ENCODE results near the gene HGS. TPM values are rescaled to one million over a fixed set of nuclear protein-coding genes. Genes with fewer than 3 reads are reported as not detected.

The HGS gene
- polyA plus RNA-seq, 4 donors: 88.9 to 110 (median 96.0) TPM

GRCh38 chr17:81715872-81716673, 32.3 kb downstream of the HGS start:
- no peak for DNase-seq (ENCODE audit: low read depth in 4 of 4, low spot score in 3 of 4)

DNA sequence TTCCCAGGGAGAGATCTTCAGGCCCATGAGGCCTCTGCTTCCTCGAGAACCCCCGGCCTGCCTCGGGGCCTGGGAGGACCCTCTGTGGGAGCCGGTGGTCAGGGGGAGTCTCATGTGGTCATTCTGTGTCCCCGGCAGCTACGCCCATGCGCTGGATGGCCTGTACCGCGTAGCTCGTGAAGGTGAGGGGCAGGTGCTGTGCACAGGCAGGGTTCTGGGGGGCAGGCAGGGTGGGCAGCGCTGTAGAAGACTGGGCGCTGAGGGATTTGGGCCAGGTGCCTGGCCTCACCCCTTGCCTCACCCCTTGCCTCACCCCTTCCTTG, 32.8 kb downstream of the HGS start:
- no peak for DNase-seq (ENCODE audit: low read depth in 4 of 4, low spot score in 3 of 4)

DNA sequence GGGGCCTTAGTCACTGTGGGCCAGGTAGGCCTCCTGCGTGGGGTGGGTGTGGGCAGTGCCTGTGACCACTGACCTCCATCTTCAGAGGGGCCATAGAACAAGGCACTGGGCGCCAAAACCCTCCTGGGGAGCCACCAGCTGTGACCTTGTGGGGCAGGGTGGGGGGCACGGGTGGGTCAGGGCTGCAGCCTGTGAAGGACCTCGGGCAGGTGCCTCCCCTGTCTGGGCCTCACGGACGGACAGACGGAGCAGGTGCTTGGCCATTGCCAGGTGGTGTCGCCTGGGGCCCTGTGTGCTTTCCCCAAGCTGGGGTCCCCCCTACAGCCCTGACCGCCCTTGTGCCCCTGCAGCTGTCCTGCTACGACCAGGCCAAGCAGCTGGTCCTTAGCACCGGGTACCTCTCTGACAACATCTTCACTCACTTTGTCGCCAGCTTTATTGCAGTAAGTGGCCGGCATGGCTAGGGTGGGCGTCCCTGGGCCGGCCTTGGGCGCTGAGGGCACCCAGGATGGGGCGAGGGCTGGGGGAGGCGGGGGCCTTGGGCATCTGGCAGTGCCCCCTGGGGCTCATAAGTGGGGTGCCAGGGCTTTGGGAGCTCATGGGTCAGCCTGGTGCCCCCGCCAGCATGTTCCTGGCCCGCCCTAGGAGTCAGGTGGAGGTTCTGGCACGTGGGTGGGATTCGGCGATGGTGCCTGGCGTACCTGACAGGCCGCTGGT, 33.4 kb downstream of the HGS start:
- DNase-seq (ENCODE audit: low read depth in 4 of 4, low spot score in 3 of 4): no peak

DNA sequence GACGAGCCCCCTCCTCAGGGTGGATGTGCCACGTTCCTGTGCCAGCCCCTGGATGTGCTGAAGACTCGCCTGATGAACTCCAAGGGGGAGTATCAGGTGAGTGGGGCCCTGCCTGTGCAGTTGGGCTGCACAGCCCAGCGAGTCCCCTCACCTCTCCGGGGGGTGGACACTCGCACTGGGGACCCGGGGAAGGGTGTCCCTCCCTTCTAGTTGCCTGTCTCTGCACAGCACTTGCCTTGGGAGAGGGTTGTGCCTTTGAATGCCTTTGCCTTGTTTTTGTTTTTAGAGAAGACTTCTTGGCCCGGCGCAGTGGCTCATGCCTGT, 33.9 kb downstream of the HGS start:
- DNase-seq (ENCODE audit: low read depth in 4 of 4, low spot score in 3 of 4): no peak

- DNase-seq (ENCODE audit: low read depth in 4 of 4, low spot score in 3 of 4): no peak
These were observed 35.8 kb downstream of the HGS start for GRCh38 chr17:81719410-81720266.

DNA sequence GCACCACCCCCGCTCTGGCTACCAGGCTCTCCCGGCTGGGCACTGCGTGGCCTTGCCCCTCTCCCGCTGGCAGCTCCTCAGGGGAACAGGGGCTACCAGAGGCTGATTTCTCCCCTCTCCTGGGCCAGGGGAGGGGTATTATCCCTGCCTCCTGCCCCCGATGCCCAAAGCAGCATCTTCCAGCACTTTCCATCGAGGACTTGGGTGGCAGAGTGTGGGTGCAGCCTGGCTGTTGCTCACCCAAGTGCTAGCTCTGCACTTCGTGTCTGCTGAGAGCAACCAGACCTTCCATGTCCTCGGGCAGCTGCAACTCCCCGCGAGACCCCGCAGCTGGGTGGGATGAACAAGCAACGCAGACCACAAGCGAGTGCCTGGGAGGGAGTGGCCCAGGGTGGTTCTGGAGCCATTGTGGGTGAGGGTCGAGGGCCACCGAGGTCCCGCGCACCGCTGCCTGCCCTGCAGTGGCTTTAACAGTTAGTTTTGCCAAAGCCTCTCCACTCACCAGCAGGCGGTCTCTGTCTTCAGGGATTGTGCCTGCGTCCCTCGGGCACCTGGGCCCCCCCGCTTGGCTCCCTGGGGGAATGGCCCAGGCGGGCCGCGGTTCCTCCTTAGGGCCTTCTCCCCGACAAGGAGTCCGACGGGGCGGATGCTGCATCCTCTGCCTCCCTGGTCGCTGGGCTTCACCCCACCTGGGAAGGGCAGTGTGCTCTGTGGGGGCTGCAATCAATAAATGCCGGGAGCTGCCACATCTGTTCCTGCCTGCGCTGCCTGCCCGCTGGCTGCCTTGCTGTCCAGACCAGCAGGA, 36.7 kb downstream of the HGS start:
- DNase-seq (ENCODE audit: low read depth in 4 of 4, low spot score in 3 of 4): no peak

- DNase-seq (ENCODE audit: low read depth in 4 of 4, low spot score in 3 of 4): no peak
These were observed 38.6 kb downstream of the HGS start for GRCh38 chr17:81722184-81723120.

DNA sequence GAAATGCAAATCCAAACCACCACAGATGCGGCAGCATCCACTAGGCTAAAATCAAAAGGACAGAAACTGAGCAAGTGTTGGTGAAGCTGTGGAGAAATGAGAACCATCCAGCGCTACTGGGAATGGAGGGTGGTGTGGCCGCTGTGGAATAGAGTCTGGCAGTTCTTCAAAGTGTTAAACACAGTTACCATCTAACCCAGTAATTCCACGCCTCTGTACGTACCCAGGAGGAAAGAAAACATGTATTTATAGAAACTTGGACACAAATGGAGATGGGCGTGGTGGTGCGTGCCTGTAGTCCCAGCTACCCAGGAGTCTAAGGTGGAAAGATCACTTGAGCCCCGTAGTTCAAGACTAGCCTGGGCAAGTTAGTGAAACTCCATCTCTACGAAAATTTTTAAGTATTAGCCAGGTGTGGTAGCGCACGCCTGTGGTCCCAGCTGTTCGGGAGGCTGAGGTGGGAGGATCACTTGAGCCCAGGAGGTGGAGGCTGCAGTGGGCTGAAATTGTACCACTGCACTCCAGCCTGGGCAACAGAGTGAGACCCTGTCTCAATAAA, 39.9 kb downstream of the HGS start:
- DNase-seq (ENCODE audit: low read depth in 4 of 4, low spot score in 3 of 4): no peak

DNA sequence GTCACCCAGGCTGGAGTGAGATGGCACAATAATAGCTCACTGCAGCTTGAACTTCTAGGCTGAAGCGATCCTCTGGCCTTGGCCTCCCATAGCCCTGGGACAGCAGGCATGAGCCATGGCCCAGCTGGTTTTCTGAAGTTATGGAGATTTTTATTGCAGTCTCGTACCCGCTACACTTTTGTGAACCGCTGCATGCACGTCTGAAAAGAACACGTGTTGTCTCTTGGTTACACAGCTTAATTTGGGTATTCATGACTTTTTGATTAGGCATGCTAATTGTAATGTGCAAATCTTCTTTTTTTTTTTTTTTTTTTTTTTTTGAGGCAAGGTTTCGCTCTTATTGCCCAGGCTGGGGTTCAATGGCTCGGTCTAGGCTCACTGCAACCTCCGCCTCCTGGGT, 41.6 kb downstream of the HGS start:
- DNase-seq (ENCODE audit: low read depth in 4 of 4, low spot score in 3 of 4): no peak

DNA sequence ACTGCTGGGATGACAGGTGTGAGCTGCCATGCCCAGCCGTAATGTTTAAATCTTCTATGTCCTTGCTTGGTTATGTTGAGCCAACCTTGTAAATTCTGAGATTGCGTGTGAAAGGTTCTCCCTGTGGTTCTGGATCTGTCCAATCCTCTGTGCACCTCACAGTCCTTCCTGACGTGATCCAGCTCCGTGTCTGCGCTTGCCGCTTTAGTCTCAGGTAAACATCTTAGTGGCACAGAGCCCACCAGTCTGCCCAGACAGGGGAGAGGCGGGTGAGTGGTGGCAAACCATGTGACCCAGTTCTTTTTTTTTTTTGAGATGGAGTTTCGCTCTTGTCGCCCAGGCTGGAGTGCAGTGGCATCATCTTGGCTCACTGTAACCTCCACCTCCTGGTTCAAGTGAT, 42.2 kb downstream of the HGS start:
- DNase-seq (ENCODE audit: low read depth in 4 of 4, low spot score in 3 of 4): no peak

DNA sequence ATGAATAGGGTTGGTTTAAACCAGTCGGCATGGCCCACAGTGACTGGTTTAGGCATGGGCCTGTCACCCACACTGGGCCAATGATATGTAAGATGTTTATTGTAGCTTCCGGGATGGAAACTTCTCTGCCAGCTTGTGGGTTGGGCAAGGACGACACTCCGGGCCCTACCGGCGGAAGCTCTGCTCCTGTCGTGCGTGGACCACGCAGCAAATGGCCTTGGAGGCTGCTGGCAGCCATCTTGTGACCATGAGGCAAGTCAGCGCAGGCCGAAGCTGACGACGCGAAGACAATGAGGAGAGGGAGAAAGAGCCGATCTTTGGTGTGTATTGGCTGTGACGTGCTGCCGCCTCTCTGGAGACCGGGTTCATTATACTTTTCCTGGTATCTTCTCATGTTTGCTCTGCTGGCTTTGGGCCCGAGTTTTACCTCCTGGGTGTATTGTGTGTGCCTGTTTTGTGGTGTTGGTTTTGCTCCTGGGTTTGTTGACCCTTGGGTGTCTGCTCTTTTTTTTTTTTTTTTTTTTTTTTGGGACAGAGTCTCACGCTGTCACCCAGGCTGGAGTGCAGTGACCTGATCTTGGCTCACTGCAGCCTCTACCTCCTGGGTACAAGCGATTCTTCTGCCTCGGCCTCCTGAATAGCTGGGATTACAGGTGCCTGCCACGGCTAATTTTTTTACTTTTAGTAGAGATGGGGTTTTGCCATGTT, 43.7 kb downstream of the HGS start:
- no peak for DNase-seq (ENCODE audit: low read depth in 4 of 4, low spot score in 3 of 4)

- DNase-seq (ENCODE audit: low read depth in 4 of 4, low spot score in 3 of 4): no peak
These were observed 49.9 kb downstream of the HGS start for GRCh38 chr17:81733507-81734404.

DNA sequence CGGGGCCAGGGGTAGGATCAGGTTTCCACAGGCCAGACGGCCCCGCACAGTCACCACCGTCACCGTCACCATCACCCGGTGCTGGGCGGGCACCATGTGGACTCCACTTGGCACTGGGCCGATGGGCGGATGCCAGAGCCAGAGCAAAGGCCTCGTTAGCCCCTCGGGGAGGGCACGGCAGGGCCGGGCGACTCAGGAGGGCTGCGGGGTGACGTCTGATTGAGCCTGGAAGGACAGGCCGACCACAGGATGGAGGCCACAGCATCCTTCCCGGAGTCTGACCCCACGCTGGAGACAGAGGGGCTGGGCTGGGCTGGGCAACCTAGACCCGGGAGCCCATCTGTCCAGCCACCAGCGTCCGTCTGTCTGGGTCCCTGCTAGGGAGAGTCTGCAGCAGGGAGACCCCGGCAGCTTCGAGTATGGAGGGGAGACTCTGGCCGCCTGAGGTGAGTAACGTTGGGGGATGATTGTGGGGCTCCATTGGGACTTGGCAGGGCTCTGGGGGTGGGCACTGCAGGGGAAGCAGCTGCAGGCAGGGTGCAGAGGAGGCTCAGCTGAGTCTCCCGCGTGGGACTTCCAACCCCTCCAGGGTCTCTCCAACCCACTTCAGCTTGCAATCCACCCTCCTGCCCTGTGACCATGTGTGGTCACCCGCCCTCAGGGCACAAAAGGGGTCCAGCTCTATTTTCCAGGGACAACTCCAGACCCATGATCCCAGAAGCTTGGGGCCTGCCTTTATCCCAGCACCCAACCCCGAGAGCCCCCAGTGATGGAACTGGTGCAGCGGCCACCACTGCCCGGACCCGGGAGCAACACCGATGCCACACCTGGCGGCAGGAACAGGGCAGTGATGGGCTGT, 50.8 kb downstream of the HGS start:
- no peak for DNase-seq (ENCODE audit: low read depth in 4 of 4, low spot score in 3 of 4)

DNA sequence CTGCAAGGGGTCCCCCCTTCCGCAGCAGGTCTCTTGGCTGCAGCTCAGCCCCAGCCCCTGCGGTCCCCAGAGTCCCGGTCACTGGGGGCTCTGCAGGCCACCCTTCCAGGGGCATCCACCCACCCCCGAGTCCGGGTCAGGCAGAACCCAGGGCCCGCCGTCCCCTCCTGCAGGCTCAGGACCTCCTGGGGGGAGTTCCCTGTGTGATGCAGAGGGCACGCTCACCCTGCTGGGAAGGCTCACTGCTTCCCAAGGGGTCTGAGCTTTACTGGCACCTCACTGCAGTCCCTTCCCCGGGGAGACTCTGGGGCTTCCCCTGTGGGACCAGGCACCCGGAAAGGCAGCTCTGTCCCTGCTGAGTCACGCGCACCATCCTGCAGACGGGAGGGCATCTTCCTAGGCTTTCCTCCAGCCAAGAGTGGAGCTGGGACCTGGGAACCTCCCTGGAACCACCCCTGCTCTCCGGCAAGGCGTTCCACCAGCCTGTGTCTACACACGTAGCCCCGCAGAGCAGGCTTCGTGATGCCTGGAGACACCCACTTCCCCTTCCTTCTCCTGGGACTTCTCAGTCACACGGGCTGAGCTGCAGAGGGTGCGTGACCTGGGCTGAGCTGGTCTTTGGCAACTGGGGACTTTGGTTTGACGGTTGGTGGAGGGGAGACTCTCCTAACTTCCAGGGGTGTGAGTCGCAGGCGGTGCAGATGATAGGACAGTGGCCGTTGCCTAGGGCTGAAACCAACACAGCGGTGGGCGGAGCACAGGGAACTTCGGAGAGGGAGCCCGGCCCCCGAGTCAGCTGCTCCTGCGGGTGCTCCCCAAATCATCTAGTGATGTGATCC, 51.7 kb downstream of the HGS start:
- no peak for DNase-seq (ENCODE audit: low read depth in 4 of 4, low spot score in 3 of 4)

GRCh38 chr17:81737947-81738800, 54.4 kb downstream of the HGS start:
- DNase-seq (ENCODE audit: low read depth in 4 of 4, low spot score in 3 of 4): no peak
